Umbilical cord (tissue), 2 donors: ENCODE results near the gene SDK1. TPM values are rescaled to one million over a fixed set of nuclear protein-coding genes. Genes with fewer than 3 reads are reported as not detected.
"Not testable (repeated sequence)": the region's sequence is repeated elsewhere in the genome, so short reads cannot be mapped to it uniquely, and the experiment has no call there.

Experiments
- DNase-seq: peaks from one replicate; pipeline ENCODE4 v3.0.0-alpha.2; 2015; ENCODE audit warnings: low spot score
- total RNA-seq: library from RNA; depleted of rRNA; stranded (reverse); fragments of >200 nt; gene quantifications from one replicate; pipeline ENCODE4 v1.2.3, GENCODE V29; 2014; ENCODE audit warnings: low replicate concordance; ENCODE audit not compliant: insufficient read depth

SDK1 gene
- total RNA-seq, 1 donor from 2014 or later: 7.9 TPM

DNA sequence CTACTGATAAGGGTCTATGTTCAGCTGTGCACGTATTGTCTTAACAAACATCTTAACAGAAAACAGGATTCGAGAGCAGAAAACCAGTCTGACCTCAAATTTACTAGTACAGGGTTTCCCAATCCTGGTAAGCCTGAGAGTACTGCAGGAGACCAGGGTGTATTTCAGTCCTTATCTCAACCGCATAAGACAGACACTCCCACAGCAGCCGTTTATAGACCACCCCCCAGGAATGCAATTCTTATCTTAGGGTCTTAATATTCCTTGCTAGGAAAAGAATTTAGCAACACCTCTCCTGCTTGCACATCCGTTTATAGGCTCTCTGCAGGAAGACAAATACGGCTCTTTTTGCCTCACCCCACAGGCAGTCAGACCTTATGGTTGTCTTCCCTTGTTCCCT is 277.3 kb downstream of the SDK1 start:
- DNase-seq: no peak

DNA sequence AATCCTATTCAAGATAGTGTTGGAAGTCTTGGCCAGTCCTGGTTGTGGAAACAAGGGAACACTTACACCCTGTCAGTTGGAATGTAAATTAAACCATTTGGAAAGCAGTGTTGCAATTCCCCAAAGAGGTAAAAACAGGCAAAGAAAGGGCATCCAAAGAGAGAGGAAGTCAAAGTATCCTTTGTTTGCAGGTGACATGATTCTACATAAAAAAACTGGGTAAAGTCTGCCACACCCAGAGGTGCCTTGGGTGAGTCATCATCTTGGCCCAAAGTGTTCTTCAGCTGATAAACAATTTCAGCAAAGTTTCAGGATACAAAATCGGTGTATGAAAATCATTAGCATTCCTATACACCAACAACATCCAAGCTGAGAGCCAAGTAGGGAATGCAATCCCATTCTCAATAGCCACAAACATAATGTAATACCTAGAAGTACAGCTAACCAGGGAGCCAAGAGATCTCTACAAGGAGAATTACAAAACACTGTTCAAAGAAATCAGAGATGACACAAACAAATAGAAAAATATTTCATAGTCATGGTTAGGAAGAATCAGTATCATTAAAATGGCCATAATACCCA is 278.7 kb downstream of the SDK1 start:
- no peak for DNase-seq

DNA sequence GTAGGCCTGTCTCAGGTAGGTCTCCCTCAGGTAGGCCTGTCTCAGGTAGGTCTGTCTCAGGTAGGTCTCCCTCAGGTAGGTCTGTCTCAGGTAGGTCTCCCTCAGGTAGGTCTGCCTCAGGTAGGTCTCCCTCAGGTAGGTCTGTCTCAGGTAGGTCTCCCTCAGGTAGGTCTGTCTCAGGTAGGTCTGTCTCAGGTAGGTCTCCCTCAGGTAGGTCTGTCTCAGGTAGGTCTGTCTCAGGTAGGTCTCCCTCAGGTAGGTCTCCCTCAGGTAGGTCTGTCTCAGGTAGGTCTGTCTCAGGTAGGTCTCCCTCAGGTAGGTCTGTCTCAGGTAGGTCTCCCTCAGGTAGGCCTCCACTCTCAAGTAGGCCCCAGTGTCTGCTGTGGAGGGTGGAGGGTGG is 281.1 kb downstream of the SDK1 start:
- DNase-seq: not testable (repeated sequence)

DNA sequence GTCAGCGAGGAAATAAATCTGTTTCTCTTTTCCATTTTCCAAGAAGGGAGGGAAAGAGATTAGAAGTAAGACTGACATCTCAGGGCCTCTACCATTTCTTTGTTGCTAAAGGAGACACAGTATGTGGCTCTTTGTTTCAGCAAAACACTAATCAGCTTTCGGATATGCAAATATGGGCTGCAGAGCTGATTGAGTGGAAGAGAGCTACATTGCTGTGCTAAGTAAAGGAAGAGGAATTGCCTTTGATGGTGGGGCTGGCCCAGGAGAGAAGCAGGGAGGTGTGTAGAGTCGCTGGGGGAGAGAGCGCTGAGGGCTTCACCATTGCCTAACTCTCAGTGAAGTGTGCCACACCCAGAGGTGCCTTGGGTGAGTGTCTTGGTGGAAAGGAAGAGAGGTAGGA is 284.8 kb downstream of the SDK1 start:
- DNase-seq: no peak

DNA sequence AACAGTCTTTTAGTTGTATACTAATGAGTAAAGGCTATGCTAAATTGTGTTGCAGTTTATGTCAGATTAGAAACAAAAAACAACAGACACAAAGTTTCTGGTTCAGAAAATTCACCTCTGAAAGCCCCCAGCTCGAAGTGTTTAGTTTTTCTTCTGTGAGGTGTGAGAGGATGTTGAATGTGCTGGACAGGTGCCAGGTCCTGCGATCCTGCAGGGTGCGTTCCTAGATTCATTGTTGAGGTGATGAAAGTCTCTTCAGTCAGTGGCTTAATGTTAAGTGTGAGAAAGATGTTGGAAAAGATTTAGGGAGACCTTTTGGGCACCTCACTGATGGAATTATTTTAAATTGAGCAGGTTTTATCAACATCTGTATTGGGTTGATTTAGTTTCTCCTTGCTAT is 287.3 kb downstream of the SDK1 start:
- DNase-seq: no peak

DNA sequence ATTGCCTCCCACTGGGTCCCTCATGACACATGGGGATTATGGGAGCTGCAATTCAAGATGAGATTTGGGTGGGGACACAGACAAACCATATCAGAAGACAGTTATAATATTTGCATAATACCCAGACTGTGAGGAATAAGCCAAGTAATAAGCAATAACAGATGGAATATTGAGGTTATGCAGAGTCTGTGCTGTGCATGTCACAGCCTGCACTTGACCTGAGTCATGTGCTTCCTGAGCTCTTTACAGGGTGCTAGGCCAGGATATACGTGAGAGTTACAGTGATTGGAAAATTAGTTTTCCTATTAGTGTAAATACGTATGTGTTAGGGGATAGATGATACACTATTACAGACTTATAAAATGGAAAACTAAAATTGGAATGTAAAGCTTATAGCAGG is 288.7 kb downstream of the SDK1 start:
- DNase-seq: peak; percentile 11

DNA sequence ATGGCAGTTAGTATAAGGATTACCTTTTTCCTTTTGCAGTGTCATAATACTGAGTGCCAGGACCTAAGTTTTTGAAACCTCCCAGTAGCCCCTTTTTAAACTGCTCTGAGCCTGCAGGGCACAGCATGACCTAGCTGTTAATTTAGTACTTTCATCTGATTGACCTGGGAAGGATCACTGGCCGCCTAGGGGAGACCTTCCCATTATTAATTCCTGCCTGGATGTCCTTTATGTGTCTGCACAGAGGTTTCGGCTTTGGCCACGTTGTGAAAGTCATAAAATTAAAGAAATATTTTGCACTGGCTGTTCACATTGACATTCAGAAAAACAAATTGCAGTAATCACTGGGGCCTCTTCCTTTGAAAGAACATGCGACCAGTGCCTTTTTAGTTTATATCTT is 290.2 kb downstream of the SDK1 start:
- no peak for DNase-seq

DNA sequence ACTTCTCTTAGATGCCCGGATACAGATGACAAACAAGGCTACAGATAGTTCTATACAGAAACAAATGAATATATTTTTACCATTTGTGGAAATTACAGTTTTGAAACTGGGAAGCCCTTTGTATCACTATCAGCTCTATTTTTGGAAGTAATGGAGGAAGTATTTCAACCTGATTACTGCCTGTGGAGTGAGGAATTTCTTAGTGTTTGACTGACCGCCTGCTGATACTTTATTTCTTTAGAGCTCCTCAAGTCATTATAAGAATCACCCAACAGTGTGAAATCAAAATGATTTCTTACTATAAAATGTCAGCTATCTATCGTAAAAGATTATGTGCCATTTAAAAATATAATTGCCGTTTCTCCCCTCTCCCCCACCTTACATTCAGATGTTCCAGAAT is 290.9 kb downstream of the SDK1 start:
- no peak for DNase-seq

DNA sequence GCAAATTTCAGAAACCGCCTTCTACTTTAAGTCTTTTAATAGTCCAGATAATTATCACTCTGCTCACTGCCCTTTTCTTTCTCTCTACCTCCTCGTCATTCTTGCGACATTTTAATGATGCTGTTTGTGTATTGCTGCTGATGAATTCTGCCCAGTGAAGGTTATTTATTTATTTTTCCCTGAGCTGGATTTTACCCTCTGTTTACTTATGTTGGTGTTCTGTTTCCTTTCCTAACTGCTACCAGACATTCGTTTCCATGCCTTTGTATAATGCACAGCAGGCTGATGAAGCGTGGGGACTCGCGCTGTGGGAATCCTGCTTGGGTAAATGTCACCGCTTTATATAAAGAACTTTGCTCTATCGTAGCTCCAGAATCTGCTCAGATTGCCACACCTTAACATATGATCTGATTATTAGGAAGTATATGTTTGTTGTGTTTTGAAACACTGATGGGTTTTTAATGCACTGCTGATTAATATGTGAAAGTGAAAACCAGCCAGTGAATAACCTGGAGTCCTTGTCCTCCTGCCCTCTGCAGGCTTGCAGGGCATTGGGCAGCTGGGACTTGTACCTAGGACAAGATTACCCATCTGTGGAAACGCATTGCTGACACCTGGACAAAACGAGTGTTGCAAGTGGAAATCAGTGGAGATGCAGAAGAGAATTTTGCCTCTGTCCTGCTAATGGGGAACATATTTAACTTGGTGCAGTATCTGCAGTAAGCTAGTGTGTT is 291.5 kb downstream of the SDK1 start:
- no peak for DNase-seq

DNA sequence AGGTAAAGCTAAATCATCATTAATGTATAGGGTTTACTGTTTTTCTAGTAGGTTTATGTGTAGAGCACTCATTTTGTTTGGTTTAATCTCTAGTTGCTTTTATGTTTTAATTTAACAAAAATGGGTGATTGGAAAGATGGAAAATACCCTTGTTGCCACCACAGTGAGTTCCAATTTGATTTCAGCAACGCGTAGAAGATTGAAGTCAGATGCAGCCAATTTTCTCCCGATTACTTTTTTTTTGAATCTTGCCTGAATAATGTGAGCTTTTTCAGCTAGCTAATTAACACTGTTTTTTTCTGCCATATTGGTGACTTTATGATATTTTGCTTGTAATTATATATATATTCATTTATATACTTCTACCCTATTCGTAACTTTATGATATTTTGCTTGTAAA is 293.8 kb downstream of the SDK1 start:
- DNase-seq: no peak

DNA sequence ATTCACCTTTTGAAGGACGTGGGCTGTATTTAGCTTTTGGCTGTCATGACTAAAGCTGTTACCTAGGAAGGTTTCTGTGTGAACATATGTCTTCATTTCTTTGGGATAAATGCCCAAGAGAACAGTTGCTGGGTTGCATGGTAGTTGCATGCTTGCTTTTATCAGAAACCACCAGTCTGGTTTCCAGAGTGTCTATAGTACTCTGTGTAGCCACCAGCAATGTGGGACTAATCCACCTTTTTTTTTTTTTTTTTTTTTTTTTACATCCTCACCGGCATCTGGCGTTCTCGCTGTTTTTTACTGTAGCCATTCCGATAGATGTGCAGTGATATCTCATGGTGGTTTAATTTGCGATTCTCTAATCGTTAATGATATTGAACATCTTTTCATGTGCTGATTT is 297.8 kb downstream of the SDK1 start:
- no peak for DNase-seq

DNA sequence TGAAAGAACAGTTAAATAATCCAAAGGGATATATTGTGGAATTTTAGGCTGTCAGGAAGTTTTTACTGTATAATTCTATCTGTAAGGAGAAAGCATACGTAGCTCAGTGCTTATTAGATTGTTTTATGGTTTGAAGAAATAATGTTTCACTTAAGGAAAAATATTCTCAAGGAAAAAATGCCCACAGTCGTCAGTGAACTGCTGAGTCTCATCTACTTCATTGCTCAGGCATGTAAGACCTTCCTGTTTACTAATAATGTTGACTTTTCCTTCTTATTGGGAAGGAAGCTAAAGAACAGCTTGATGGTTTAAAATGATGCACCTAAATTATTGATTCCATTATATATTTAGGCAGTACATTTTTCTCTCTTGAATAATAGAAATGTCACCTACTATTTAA is 304.2 kb downstream of the SDK1 start:
- no peak for DNase-seq

DNA sequence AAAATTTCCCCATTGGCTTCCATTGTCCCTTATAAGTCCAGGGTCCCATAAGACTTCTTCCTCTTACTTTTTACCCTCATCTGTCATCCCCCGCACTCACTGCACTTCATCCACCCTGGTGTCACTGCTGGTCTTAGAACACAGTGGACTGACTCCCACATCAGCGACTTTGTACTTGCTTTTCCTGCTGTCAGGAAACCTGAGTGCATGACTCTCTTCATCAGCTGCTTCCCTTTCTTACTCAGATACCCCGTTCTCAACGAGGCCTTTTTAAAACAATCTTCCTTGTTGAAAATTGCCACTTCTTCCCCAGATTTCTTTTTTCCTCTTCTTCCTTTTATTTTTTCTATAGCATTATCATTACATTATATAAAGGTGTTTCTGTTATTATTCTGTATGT is 305.4 kb downstream of the SDK1 start:
- no peak for DNase-seq

DNA sequence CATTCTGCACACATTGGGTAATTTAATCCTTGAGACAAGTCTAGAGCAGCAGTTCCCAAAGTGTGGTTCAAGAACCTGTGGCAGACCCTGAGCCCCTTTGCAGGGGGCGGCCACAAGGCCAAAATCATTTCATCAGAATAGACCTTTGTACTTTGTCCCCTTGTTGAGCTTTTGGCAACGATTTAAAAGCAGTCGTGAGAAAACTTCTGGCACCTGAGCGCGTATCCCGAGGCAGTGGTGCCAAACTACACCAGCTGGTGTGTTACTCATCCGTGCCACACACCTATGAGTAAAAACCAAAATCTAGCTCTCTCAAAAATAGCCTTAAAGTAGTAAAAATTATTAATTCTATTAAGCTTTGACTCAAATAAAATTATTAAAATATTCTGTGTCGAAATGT is 306.8 kb downstream of the SDK1 start:
- DNase-seq: no peak

DNA sequence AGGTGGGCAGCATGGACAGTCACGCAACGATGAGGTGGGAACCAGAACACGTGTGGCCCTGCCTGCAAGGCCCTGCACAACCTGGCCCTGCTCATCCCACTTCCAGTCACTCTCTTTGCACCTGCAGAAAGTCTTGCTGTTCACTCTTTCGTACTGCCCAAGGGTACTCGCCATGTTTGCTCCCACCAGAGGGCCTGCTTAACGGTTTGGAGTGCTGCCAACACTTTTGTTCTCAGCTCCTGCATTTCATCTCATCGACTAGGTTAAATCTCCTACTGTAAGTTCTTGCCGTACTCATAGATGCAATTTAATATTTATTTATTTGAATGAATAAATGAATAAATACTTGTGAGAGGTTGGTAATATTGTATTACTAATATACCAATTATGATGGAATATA is 315.3 kb downstream of the SDK1 start:
- DNase-seq: no peak

DNA sequence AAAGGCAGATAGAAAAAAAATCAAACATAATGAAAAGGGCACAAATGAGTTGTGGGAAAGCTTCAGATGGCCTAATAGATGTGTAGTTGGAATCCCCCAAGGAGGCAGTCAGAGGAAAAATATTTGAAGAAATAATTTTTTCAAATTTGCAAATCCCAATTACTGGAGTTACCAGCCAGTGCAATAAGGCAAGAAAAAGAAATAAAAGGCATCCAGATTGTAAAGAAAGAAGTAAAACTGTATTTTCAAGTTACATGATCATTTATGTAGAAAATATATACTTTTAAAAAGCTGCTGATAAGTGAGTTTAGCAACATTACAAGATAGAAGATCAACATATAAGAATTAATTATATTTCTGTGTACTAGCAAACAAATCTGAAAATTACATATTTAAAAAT is 329.0 kb downstream of the SDK1 start:
- DNase-seq: no peak

DNA sequence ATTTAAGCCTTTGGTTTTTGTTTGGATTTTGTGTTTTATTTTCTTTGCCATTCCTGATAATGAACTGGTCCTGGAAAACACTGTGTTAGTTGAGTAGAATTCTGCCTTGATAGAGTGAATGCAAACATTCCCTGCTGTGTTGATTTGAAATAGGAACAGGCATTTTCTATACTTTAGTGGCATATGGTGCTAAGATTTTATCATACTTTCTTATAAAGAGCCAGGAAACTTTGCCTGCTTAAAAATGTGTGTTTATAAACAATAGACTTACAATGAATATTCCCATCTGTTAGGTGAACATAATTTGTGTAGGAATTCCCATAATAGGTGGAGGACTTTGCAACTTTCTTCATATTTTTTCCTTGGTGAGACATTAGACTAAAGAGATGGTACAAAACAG is 333.3 kb downstream of the SDK1 start:
- no peak for DNase-seq

DNA sequence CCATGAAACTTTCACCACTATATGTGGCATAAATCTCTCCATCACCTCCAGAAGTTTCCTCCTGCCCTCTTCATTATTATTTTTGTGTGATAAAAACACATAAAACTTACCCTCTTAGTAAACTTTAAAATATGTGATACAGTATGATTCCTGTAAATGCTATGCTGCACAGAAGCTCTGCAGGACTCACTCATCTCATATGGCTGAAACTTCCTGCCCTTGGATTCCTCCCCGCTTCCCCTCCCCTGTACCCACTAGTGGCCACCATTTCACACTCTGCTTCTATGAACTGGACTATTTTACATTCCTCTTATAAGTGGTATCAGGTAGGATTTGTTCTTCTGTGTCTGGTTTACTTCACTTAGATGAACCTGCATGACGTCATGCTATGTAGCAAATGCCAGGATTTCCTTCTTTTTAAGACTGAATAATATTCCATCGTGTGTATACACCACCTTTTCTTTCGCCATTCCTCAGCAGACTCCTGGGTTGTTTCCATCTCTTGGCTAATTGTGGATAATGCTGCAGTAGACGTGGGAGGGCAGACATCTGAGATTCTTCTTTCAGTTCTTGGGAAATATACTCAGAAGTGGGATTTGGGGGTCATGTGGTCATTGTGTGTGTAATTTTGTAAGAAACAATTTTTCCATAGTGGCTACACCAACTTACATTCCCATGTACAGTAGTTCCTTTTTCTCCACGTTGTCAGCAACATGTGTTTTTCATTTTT is 335.2 kb downstream of the SDK1 start:
- DNase-seq: no peak

DNA sequence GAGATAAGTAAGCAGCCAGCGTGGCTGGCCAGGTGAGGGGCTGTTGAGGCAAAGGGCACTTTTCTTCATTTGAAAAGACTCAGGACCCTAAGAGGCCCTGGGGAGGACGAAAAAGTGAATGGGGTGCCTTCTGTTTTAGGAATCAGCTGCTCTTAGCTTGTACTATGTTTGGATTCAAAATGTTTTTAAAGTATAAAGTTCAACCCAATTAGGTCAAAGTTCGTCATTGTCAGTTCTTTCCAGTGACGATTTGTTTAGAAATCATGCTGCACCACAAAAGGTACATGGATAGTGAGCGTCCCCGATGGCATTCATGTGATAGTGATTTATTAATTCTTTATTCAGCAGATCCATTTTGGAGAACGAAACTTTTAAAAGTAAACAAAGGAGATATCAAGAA is 338.2 kb downstream of the SDK1 start:
- DNase-seq: no peak

DNA sequence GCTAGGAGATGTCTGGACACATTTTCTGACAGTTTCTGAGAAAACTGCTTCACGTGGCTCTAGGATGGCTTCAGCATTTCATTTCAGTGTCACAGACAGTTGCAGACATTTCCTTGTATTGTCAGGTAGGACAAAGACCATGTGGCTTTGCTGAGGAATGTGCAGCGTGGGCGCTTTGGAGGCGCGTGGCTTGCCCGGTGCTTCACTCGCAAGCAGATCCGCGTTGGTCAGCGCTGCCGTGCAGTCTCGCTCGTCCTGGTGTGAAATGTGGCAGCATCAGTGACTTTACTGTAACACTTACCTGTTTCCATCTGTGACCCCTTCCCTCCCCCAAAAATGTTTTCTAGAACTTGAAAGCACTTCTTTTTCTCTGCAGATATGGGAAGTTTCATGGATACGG is 340.5 kb downstream of the SDK1 start:
- no peak for DNase-seq

DNA sequence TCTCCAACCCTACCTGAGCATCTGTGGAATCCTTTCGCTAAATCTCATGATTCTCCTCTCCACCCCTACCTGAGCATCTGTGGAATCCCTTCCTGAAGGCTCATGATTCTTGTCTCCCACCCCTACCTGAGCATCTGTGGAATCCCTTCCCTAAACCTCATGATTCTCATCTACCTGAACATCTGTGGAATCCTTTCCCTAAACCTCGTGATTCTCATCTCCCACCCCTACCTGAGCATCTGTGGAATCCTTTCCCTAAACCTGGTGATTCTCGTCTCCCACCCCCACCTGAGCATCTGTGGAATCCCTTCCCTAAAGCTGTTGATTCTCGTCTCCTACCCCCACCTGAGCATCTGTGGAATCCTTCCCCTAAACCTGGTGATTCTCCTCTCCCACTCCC is 342.0 kb downstream of the SDK1 start:
- no peak for DNase-seq

DNA sequence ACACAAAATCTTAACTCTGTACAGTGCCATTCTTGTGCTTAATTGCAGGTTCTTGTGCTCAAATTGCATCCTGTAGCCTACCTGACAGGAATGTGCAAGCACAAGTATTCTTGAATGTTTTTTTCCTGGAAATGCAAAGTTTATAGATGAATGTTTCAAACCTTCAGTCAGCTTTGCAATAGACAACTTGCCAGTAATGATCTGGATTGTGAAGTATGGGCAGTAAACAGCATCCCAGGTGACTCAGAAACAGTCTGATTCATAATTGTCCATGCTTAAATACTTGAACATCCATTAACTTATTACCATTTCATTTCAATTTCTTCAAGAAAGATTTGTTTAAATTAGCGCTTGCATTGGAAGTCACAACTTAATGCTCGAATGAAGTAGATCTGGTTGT is 347.2 kb downstream of the SDK1 start:
- no peak for DNase-seq

DNA sequence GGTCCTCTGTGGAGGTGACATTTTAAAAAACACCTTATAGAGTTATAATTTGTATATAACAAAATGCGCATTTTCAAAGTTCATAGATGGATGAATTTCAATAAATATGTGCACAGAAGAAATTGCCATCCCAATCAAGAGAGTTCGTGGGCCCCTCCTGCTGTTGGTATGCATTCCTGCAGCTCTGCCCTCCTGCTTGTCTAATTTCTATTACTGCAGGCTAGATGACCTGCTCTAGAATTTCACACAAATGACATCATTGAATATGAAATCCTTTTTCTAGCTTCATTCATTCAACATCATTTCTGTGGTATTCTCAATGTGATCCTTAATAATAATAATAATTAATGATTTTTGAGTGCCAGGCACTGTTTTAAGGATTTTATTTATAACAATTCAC is 348.2 kb downstream of the SDK1 start:
- no peak for DNase-seq
